Neural progenitor cell (in vitro differentiated cells): ENCODE results near the gene PROC. TPM values are rescaled to one million over a fixed set of nuclear protein-coding genes. Genes with fewer than 3 reads are reported as not detected.

Experiments
- DNase-seq: peaks from one replicate; pipeline ENCODE4 v3.0.0-alpha.2; 2016; ENCODE audit warnings: low spot score
- H2AFZ ChIP-seq: fragments of 200-600 bp; sonication (generic); replicated peaks from 2 replicates; pipeline ENCODE4 v1.6.1; 2016; ENCODE audit warnings: antibody characterized with exemption
- H3F3A ChIP-seq: fragments of 200-600 bp; sonication (generic); 2 replicates; pipeline ENCODE4 v1.6.1; 2016; ENCODE audit warnings: antibody characterized with exemption, low read depth
- H3K27ac ChIP-seq: fragments of 200-600 bp; sonication (generic); 2 replicates; pipeline ENCODE4 v1.5.1; 2016; ENCODE audit warnings: mild to moderate bottlenecking
- H3K27me3 ChIP-seq: fragments of 200-600 bp; sonication (generic); 2 replicates; pipeline ENCODE4 v1.6.1; 2016; ENCODE audit warnings: mild to moderate bottlenecking, moderate library complexity
- H3K36me3 ChIP-seq: fragments of 200-600 bp; sonication (generic); 2 replicates; pipeline ENCODE4 v1.5.1; 2016
- H3K4me1 ChIP-seq: fragments of 200-600 bp; sonication (generic); 2 replicates; pipeline ENCODE4 v1.6.1; 2016; ENCODE audit warnings: mixed run types
- H3K4me2 ChIP-seq: fragments of 200-600 bp; sonication (generic); 2 replicates; pipeline ENCODE4 v1.6.1; 2016
- H3K4me3 ChIP-seq: fragments of 200-600 bp; sonication (generic); 2 replicates; pipeline ENCODE4 v1.5.1; 2016
- H3K79me2 ChIP-seq: fragments of 200-600 bp; sonication (generic); 2 replicates; pipeline ENCODE4 v1.6.1; 2016; ENCODE audit warnings: low read depth
- H3K9ac ChIP-seq: fragments of 200-600 bp; sonication (generic); 2 replicates; pipeline ENCODE4 v1.6.1; 2016
- H3K9me3 ChIP-seq: fragments of 200-600 bp; sonication (generic); 2 replicates; pipeline ENCODE4 v1.5.1; 2016; ENCODE audit warnings: low read depth
- H4K20me1 ChIP-seq: fragments of 200-600 bp; sonication (generic); 2 replicates; pipeline ENCODE4 v1.6.1; 2016; ENCODE audit warnings: low read depth
- H3K27ac Mint-ChIP-seq: 3 replicates; pipeline ENCODE4 v1.8.0; 2021; ENCODE audit warnings: mixed read lengths
- H3K27me3 Mint-ChIP-seq: 2 replicates; pipeline ENCODE4 v1.8.0; 2022; ENCODE audit warnings: low read depth, mild to moderate bottlenecking, inconsistent platforms, moderate library complexity, mixed read lengths; ENCODE audit not compliant: insufficient read depth
- H3K36me3 Mint-ChIP-seq: 3 replicates; pipeline ENCODE4 v1.8.0; 2021; ENCODE audit warnings: mixed read lengths
- H3K4me1 Mint-ChIP-seq: 3 replicates; pipeline ENCODE4 v1.8.0; 2021; ENCODE audit warnings: mixed read lengths
- H3K4me3 Mint-ChIP-seq: 3 replicates; pipeline ENCODE4 v1.8.0; 2021; ENCODE audit warnings: mild to moderate bottlenecking, moderate library complexity, mixed read lengths
- H3K9me3 Mint-ChIP-seq: 3 replicates; pipeline ENCODE4 v1.8.0; 2020; ENCODE audit warnings: mixed read lengths
- CTCF ChIP-seq: fragments of 200-600 bp; sonication (generic); IDR thresholded peaks from 2 replicates; pipeline ENCODE4 v1.5.1; 2017; ENCODE audit warnings: antibody characterized with exemption, mild to moderate bottlenecking
- EZH2 ChIP-seq: fragments of 200-600 bp; sonication (generic); IDR thresholded peaks from 2 replicates; pipeline ENCODE4 v1.6.1; 2017; ENCODE audit warnings: antibody characterized with exemption, mild to moderate bottlenecking, moderate library complexity
- EZH2phosphoT487 ChIP-seq: fragments of 200-600 bp; sonication (generic); IDR thresholded peaks from 2 replicates; pipeline ENCODE4 v1.6.1; 2017; ENCODE audit warnings: antibody characterized with exemption
- total RNA-seq: library from RNA; depleted of rRNA; stranded (reverse); fragments of >200 nt; gene quantifications from 2 replicates; pipeline ENCODE4 v1.2.3, GENCODE V29; 2015; ENCODE audit warnings: low replicate concordance

Gene PROC
- total RNA-seq, 1 donor from 2014 or later: not detected

GRCh38 chr2:127416506-127417001, 1.7 kb upstream of the PROC start:
- no peak for TF ChIP-seq CTCF
- TF ChIP-seq EZH2phosphoT487: no peak
- TF ChIP-seq EZH2: no peak
- Mint-ChIP-seq H3K27ac (no peak overlapping the region), H3K36me3 (no peaks in the 10 kb centered on the region), H3K27me3 (peaks cover 26% of the 10 kb centered on the region), H3K4me3 (peak overlapping the region; percentile 57), H3K9me3 (peaks cover 3% of the 10 kb centered on the region), H3K4me1 (peaks cover 19% of the 10 kb centered on the region)
- peak overlapping the region; percentile 44 for H3K4me3 ChIP-seq
- no peak overlapping the region for H3K27ac ChIP-seq
- peak overlapping the region; percentile 99 for H2AFZ ChIP-seq
- no peaks in the 10 kb centered on the region for H3K79me2 ChIP-seq
- H3K9ac ChIP-seq: no peak overlapping the region
- no peaks in the 10 kb centered on the region for H3F3A ChIP-seq
- H3K4me2 ChIP-seq: peak overlapping the region; percentile 87
- DNase-seq: no peak
- peaks cover 5% of the 10 kb centered on the region for H3K4me1 ChIP-seq
- H4K20me1 ChIP-seq: no peaks in the 10 kb centered on the region
- no peaks in the 10 kb centered on the region for H3K36me3 ChIP-seq
- H3K27me3 ChIP-seq: peaks cover 77% of the 10 kb centered on the region
- H3K9me3 ChIP-seq: no peaks in the 10 kb centered on the region

- no peak overlapping the region for H3K4me3 Mint-ChIP-seq
- H3K9me3 Mint-ChIP-seq: peaks cover 3% of the 10 kb centered on the region
These were observed 821 bp upstream of the PROC start for GRCh38 chr2:127417406-127417805.

GRCh38 chr2:127419112-127419430, 844 bp downstream of the PROC start:
- Mint-ChIP-seq H3K4me3 (no peak overlapping the region), H3K36me3 (no peaks in the 10 kb centered on the region), H3K9me3 (no peaks in the 10 kb centered on the region), H3K27ac (no peak overlapping the region), H3K4me1 (peaks cover 30% of the 10 kb centered on the region), H3K27me3 (peaks cover 43% of the 10 kb centered on the region)
- no peaks in the 10 kb centered on the region for H3K79me2 ChIP-seq
- peaks cover 15% of the 10 kb centered on the region for H3F3A ChIP-seq
- H3K36me3 ChIP-seq: no peaks in the 10 kb centered on the region
- DNase-seq: no peak
- peaks cover 100% of the 10 kb centered on the region for H3K27me3 ChIP-seq
- H2AFZ ChIP-seq: no peak overlapping the region
- H3K4me3 ChIP-seq: no peak overlapping the region
- no peaks in the 10 kb centered on the region for H3K9me3 ChIP-seq
- H3K9ac ChIP-seq: no peak overlapping the region
- TF ChIP-seq EZH2 (no peak), EZH2phosphoT487 (no peak), CTCF (no peak)
- no peak overlapping the region for H3K4me2 ChIP-seq
- peaks cover 3% of the 10 kb centered on the region for H4K20me1 ChIP-seq
- no peak overlapping the region for H3K27ac ChIP-seq
- peaks cover 11% of the 10 kb centered on the region for H3K4me1 ChIP-seq

More at GRCh38 chr2:127417406-127417805, 821 bp upstream of the PROC start:
- no peaks in the 10 kb centered on the region for H3K9me3 ChIP-seq
- Mint-ChIP-seq H3K4me1 (peaks cover 24% of the 10 kb centered on the region), H3K36me3 (no peaks in the 10 kb centered on the region), H3K27me3 (peaks cover 34% of the 10 kb centered on the region), H3K27ac (no peak overlapping the region)
- H3K36me3 ChIP-seq: no peaks in the 10 kb centered on the region
- H3K79me2 ChIP-seq: no peaks in the 10 kb centered on the region
- no peak for DNase-seq
- TF ChIP-seq EZH2phosphoT487 (no peak), EZH2 (no peak), CTCF (no peak)
- H3K4me1 ChIP-seq: peaks cover 5% of the 10 kb centered on the region
- no peaks in the 10 kb centered on the region for H4K20me1 ChIP-seq
- H3K4me3 ChIP-seq: no peak overlapping the region
- no peak overlapping the region for H3K9ac ChIP-seq
- H3K27me3 ChIP-seq: peaks cover 86% of the 10 kb centered on the region
- H3K4me2 ChIP-seq: no peak overlapping the region
- H2AFZ ChIP-seq: no peak overlapping the region
- no peak overlapping the region for H3K27ac ChIP-seq
- H3F3A ChIP-seq: peaks cover 4% of the 10 kb centered on the region
